ENCODE measurements around the gene CRCP. TPM values are rescaled to one million over a fixed set of nuclear protein-coding genes. Genes with fewer than 3 reads are reported as not detected.

CRCP gene
- total and polyA plus RNA-seq, 2 of the 13 experiments (the other 11 are each of a cell fraction or from before 2014, with no cell fraction given), result 22.7 to 31.0 TPM

GRCh38 chr7:66075590-66076461 is 38.8 kb upstream of the CRCP start, which contains the start of gene ASL (continued):
- TF ChIP-seq PRDM10 (CRISPR knock-in tag; IDR thresholded peaks at IDR 0.05; ENCODE audit: low read depth) (no peak), KAT8 (CRISPR knock-in tag; IDR thresholded peaks at IDR 0.05) (0 out of 2 replicates have a peak, but pooled peaks have one; percentile 55), MYC (CRISPR knock-in tag; IDR thresholded peaks at IDR 0.05; ENCODE audit: borderline replicate concordance) (peak; percentile 79), ZSCAN21 (CRISPR knock-in tag; IDR thresholded peaks at IDR 0.05; ENCODE audit: borderline replicate concordance) (peak; percentile 85; the same call in 1 of the 2 replicates), BORCS8-MEF2B (CRISPR knock-in tag; IDR thresholded peaks at IDR 0.05) (peak; percentile 66; the same call in 1 of the 2 replicates), ADNP (CRISPR knock-in tag; IDR thresholded peaks at IDR 0.05) (no peak), ZNF510 (CRISPR knock-in tag; IDR thresholded peaks at IDR 0.05; ENCODE audit: low read depth) (no peak), FIP1L1 (IDR thresholded peaks at IDR 0.05; ENCODE audit: borderline replicate concordance, insufficient read depth, low read depth, low read length) (no peak), ZNF737 (CRISPR knock-in tag; IDR thresholded peaks at IDR 0.05; ENCODE audit: borderline replicate concordance) (no peak), PAF1 (CRISPR knock-in tag; IDR thresholded peaks at IDR 0.05) (no peak), ZNF550 (CRISPR knock-in tag; IDR thresholded peaks at IDR 0.05; ENCODE audit: borderline replicate concordance) (no peak), PCBP2 (optimal IDR thresholded peaks at IDR 0.05; ENCODE audit: low read depth, low read length, poor library complexity, severe bottlenecking) (no peak), ZNF792 (CRISPR knock-in tag; IDR thresholded peaks at IDR 0.05) (peak; percentile 80; the same call in 1 of the 2 replicates), ZNF513 (CRISPR knock-in tag; conservative IDR thresholded peaks at IDR 0.05) (peak; percentile 63; the same call in 1 of the 2 replicates), GZF1 (CRISPR knock-in tag; IDR thresholded peaks at IDR 0.05) (no peak), HBP1 (CRISPR knock-in tag; IDR thresholded peaks at IDR 0.05; ENCODE audit: low read depth) (no peak), ZKSCAN1 (IDR thresholded peaks at IDR 0.05; ENCODE audit: low read length) (no peak), ZNF383 (CRISPR knock-in tag; IDR thresholded peaks at IDR 0.05; ENCODE audit: borderline replicate concordance) (no peak), ZNF784 (CRISPR knock-in tag; IDR thresholded peaks at IDR 0.05; ENCODE audit: borderline replicate concordance) (peak; percentile 94), MEIS1 (CRISPR knock-in tag; IDR thresholded peaks at IDR 0.05; ENCODE audit: borderline replicate concordance) (no peak)

Data from HepG2 (cell line).